Adrenal gland (tissue), 5 donors: ENCODE results near the gene RNF138.
"Not testable (repeated sequence)": the region's sequence is repeated elsewhere in the genome, so short reads cannot be mapped to it uniquely, and the experiment has no call there.

Experiments used
- CTCF ChIP-seq, 6 experiments: fragments of 450-650 bp in 4 of 6; fragments of 200-600 bp in 2 of 6; sonication (generic) in 1 of 6; IDR thresholded peaks; 1 replicate in 5 of 6; 2 replicates in 1 of 6; pipeline versions ENCODE4 v1.5.1 to v1.8.0; 2016 to 2021; ENCODE audit warnings: antibody characterized with exemption in 6 of 6, mild to moderate bottlenecking in 2 of 6, moderate library complexity in 1 of 6
- POLR2A ChIP-seq, 2 donors: fragments of 450-650 bp; IDR thresholded peaks; one replicate each; pipeline ENCODE4 v1.6.1; 2017; ENCODE audit warnings: antibody characterized with exemption in 2 of 2, mild to moderate bottlenecking in 2 of 2, moderate library complexity in 1 of 2
- donor health status: DM: no; HTN: no; CAD: no.

DNA sequence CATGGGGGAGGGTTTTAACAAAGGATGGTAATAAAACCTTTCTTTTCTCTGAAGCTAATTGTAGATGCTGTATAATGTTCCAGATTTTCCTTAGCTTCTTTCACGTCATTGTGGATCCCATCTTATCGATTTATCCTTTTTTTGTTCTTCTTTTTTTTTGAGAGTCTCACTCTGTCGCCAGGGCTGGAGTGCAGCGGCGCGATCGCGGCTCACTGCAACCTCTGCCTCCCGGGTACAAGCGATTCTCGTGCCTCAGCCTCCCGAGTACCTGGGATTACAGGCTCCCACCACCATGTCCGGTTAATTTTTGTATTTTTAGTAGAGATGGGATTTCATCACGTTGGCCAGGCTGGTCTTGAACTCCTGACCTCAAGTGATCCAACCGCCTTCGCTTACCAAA, 843 bp upstream of the RNF138 start:
- not testable (repeated sequence) for TF ChIP-seq CTCF, POLR2A (IDR thresholded peaks at IDR 0.05)
